GM12878 (cell line): ENCODE measurements around the gene SLC9A7. TPM values are rescaled to one million over a fixed set of nuclear protein-coding genes. Genes with fewer than 3 reads are reported as not detected.

ENCODE experiments used
- ATAC-seq: fragments of 200-7000 bp; cut with Tn5 transposase; 3 replicates; pipeline ENCODE4 v1.9.1; 2020; ENCODE audit warnings: mild to moderate bottlenecking, moderate library complexity
- BruUV-seq: library from RNA; stranded (reverse); fragments of 400-500 nt; replicated peaks from 2 replicates; lab custom pipeline; 2021; lab: Mats Ljungman, UMichigan
- CTCF ChIA-PET: fragments of 300-600 bp; sonication (Branson Sonifier 250); formaldehyde crosslinking; extraction: SDS; loops from one replicate; lab custom pipeline; 2021; ENCODE audit warnings: inconsistent platforms; lab: Yijun Ruan, JAX
- POLR2A ChIA-PET: fragments of 350-600 bp; formaldehyde crosslinking; extraction: SDS; loops from one replicate; lab custom pipeline; 2021; ENCODE audit warnings: inconsistent platforms; lab: Charles Lee
- RAD21 ChIA-PET: fragments of 300-600 bp; sonication (Branson Sonifier 250); formaldehyde crosslinking; loops from one replicate; lab custom pipeline; 2023; ENCODE audit warnings: antibody characterized with exemption; ENCODE audit not compliant: unreplicated experiment; lab: Charles Lee
- SMC1A ChIA-PET: fragments of 300-600 bp; sonication (Branson Sonifier 250); formaldehyde crosslinking; loops from one replicate; lab custom pipeline; 2023; ENCODE audit not compliant: unreplicated experiment, uncharacterized antibody; lab: Charles Lee
- DNase-seq: peaks from one replicate; pipeline ENCODE4 v3.0.0-alpha.2; 2011; ENCODE audit warnings: low read depth, low spot score
- FAIRE-seq: peaks from 3 replicates; lab custom pipeline; 2011; peaks lifted over from hg19 to GRCh38; lab: Jason Lieb, UNC
- H2AFZ ChIP-seq: 2 replicates; pipeline ENCODE4 v1.6.0; 2011; ENCODE audit warnings: low read depth, low read length, control low read depth; ENCODE audit not compliant: control insufficient read depth
- H3K27ac ChIP-seq: 2 replicates; pipeline ENCODE4 v1.5.1; 2011; ENCODE audit warnings: control low read depth; ENCODE audit not compliant: control insufficient read depth, insufficient read depth
- H3K27me3 ChIP-seq, 2 experiments: replicated peaks in 1 of 2; 2 replicates each; pipeline versions ENCODE4 v1.6.0 to v1.6.1; 2011; ENCODE audit warnings: low read length in 1 of 2; ENCODE audit not compliant: control insufficient read depth in 2 of 2, insufficient read depth in 2 of 2
- H3K36me3 ChIP-seq, 2 experiments: 2 replicates each; pipeline ENCODE4 v1.5.1; 2011; ENCODE audit warnings: low read length in 1 of 2; ENCODE audit not compliant: control insufficient read depth in 2 of 2, insufficient read depth in 2 of 2
- H3K4me1 ChIP-seq: 2 replicates; pipeline ENCODE4 v1.6.1; 2011; ENCODE audit warnings: mild to moderate bottlenecking, low read length, moderate library complexity, mixed read lengths; ENCODE audit not compliant: control insufficient read depth, insufficient read depth
- H3K4me2 ChIP-seq: 2 replicates; pipeline ENCODE4 v1.6.0; 2011; ENCODE audit warnings: control low read depth; ENCODE audit not compliant: control insufficient read depth, insufficient read depth
- H3K4me3 ChIP-seq: fragments of 200-600 bp; sonication (generic); 2 replicates; pipeline ENCODE4 v1.5.1; 2016
- H3K79me2 ChIP-seq: 2 replicates; pipeline ENCODE4 v1.6.0; 2011; ENCODE audit warnings: low read length; ENCODE audit not compliant: control insufficient read depth, insufficient read depth
- H3K9ac ChIP-seq: 2 replicates; pipeline ENCODE4 v1.8.0; 2011; ENCODE audit warnings: low read length, control low read depth, mixed read lengths; ENCODE audit not compliant: control insufficient read depth, insufficient read depth
- H3K9me3 ChIP-seq: replicated peaks from 3 replicates; pipeline ENCODE4 v1.5.1; 2011; ENCODE audit warnings: mild to moderate bottlenecking, low read length; ENCODE audit not compliant: control insufficient read depth, insufficient read depth
- H4K20me1 ChIP-seq: 2 replicates; pipeline ENCODE4 v1.6.0; 2011; ENCODE audit not compliant: control insufficient read depth, insufficient read depth
- ATF3 ChIP-seq: IDR thresholded peaks from 2 replicates; pipeline ENCODE4 v1.6.1; 2011; ENCODE audit warnings: low read depth, mild to moderate bottlenecking, low read length, moderate library complexity, borderline replicate concordance; ENCODE audit errors: extremely low read depth
- BHLHE40 ChIP-seq, 2 experiments: fragments of 450-650 bp in 1 of 2; IDR thresholded peaks; 2 replicates each; pipeline ENCODE4 v1.6.1; 2011 to 2017; ENCODE audit warnings: low read depth in 2 of 2, borderline replicate concordance in 1 of 2, improper control_type of control experiment in 1 of 2, low read length in 1 of 2, mild to moderate bottlenecking in 1 of 2
- BRCA1 ChIP-seq: IDR thresholded peaks from 2 replicates; pipeline ENCODE4 v1.6.1; 2011; ENCODE audit warnings: low read depth, low read length, improper control_type of control experiment
- E4F1 ChIP-seq: fragments of 450-650 bp; IDR thresholded peaks from 2 replicates; pipeline ENCODE4 v1.6.1; 2018; ENCODE audit warnings: borderline replicate concordance, mild to moderate bottlenecking; ENCODE audit not compliant: partially characterized antibody
- EZH2 ChIP-seq: IDR thresholded peaks from 2 replicates; pipeline ENCODE4 v1.6.1; 2012; ENCODE audit warnings: low read depth, mild to moderate bottlenecking, control low read depth, inconsistent platforms, low read length, borderline replicate concordance; ENCODE audit not compliant: control insufficient read depth
- KDM1A ChIP-seq: fragments of 200-600 bp; sonication (generic); IDR thresholded peaks from 2 replicates; pipeline ENCODE4 v1.6.1; 2016; ENCODE audit warnings: borderline replicate concordance
- MAX ChIP-seq: IDR thresholded peaks from 2 replicates; pipeline ENCODE4 v1.6.1; 2012; ENCODE audit warnings: low read depth, low read length, improper control_type of control experiment
- MYB ChIP-seq: fragments of 150-350 bp; IDR thresholded peaks from 2 replicates; pipeline ENCODE4 v1.6.1; 2014; ENCODE audit warnings: mild to moderate bottlenecking, low read depth, low read length, borderline replicate concordance
- PRDM15 ChIP-seq: fragments of 450-650 bp; formaldehyde crosslinking; IDR thresholded peaks from 2 replicates; pipeline ENCODE4 v1.4.0; 2020; ENCODE audit warnings: mild to moderate bottlenecking, moderate library complexity
- REST ChIP-seq: IDR thresholded peaks from 2 replicates; pipeline ENCODE4 v1.6.1; 2012; ENCODE audit warnings: mild to moderate bottlenecking, low read depth, low read length
- TAF1 ChIP-seq: IDR thresholded peaks from 2 replicates; pipeline ENCODE4 v1.6.1; 2011; ENCODE audit warnings: mild to moderate bottlenecking, low read depth, low read length, borderline replicate concordance
- WGBS: methylation state at CpG from one replicate; pipeline ENCODE4 v1.1.6; 2016; ENCODE audit warnings: low lambda C conversion rate; ENCODE audit not compliant: insufficient replicate concordance, insufficient coverage; ENCODE audit errors: missing lambda C conversion rate; 5-methylcytosine and 5-hydroxymethylcytosine counted together
- in situ Hi-C: fragments of 300-500 bp; cut with MboI; formaldehyde crosslinking; loops from 9 replicates; pipeline ENCODE4 v1.14.3; 2018; ENCODE audit warnings: mixed read lengths
- intact Hi-C: fragments of 100-400 bp; cut with micrococcal nuclease; formaldehyde crosslinking; loops from one replicate; pipeline ENCODE4 v1.14.2; 2022; ENCODE audit not compliant: unreplicated experiment
- polyA plus RNA-seq, 11 experiments: library from polyadenylated mRNA; depleted of rRNA in 4 of 11; unstranded in 6 of 11; stranded (reverse) in 5 of 11; fragments of >200 nt; fragmentation: Nextera tagmentation in 4 of 11; fragmentation: Illumina TruSeq in 1 of 11; extraction: Ambion mirVana in 4 of 11; extraction: Trizol in 1 of 11; gene quantifications; 1 replicate in 1 of 11; 2 replicates in 10 of 11; pipeline versions ENCODE4 v1.2.1 to v1.2.3, GENCODE V29; 2011 to 2016; ENCODE audit warnings: inconsistent platforms in 2 of 11, missing spikeins in 2 of 11, low read depth in 1 of 11
- total RNA-seq, 4 experiments: library from RNA; depleted of rRNA in 3 of 4; stranded (reverse); fragments of >200 nt in 3 of 4; fragmentation: Illumina TruSeq in 1 of 4; extraction: Trizol in 1 of 4; gene quantifications; 2 replicates each; pipeline versions ENCODE4 v1.2.1 to v1.2.3, GENCODE V29; 2013 to 2021

SLC9A7 gene
- total and polyA plus RNA-seq, 10 of the 15 experiments (the other 5 are each of a cell fraction or from before 2014, with no cell fraction given), result 5.0 to 62.8 (median 30.5) TPM

- H3K27ac ChIP-seq, result peak overlapping the region; percentile 85
- H3K36me3 ChIP-seq, result no peaks in the 10 kb centered on the region; a peak in 2 of 4 replicates
- ChIA-PET POLR2A (interaction anchor here (0.8 kb wide), 1 partner anchor 65 kb away, joined by 3 read pairs; no protein-coding TSS in a partner anchor), RAD21 (interaction anchor here (3.0 kb wide), 1 partner anchor 54 kb away, joined by 15 read pairs; no protein-coding TSS in a partner anchor), SMC1A (no interaction called here), CTCF (interaction anchor here (1.4 kb wide), 1 partner anchor 65 kb away, joined by 4 read pairs; no protein-coding TSS in a partner anchor)
- no peaks in the 10 kb centered on the region for H3K79me2 ChIP-seq
- 0% methylated on average over 4 of the region's 4 CpGs for WGBS
- H2AFZ ChIP-seq, result no peak overlapping the region
- intact Hi-C loops, result no loop called here
- no peak for DNase-seq
- in situ Hi-C loops, result no loop called here
- no peak for ATAC-seq
- H3K4me2 ChIP-seq, result no peak overlapping the region
- peaks cover 33% of the 10 kb centered on the region for H3K4me1 ChIP-seq
- H3K9ac ChIP-seq, result no peak overlapping the region
- no peaks in the 10 kb centered on the region for H4K20me1 ChIP-seq
- FAIRE-seq, result no peak
- no TSS peak for BruUV-seq
- no peaks in the 10 kb centered on the region for H3K9me3 ChIP-seq
- 0 out of 2 replicates have a peak overlapping the region, but pooled peaks have one; percentile 25 for H3K4me3 ChIP-seq
- no peaks in the 10 kb centered on the region for H3K27me3 ChIP-seq
- no peak for TF ChIP-seq BRCA1
- TF ChIP-seq REST, result no peak
- no peak for TF ChIP-seq EZH2
- no peak for TF ChIP-seq TAF1
- TF ChIP-seq KDM1A, result no peak
- no peak for TF ChIP-seq E4F1
- no peak for TF ChIP-seq MYB
- TF ChIP-seq ATF3, result no peak
- TF ChIP-seq BHLHE40 (IDR thresholded peaks at IDR 0.05; ENCODE audit: borderline replicate concordance in 1 of 2, low read depth in 2 of 2, low read length in 1 of 2), result no peak
- no peak for TF ChIP-seq MAX
- TF ChIP-seq PRDM15 (CRISPR knock-in tag), result no peak
Observed at GRCh38 chrX:46627062-46627461, 131.9 kb downstream of the SLC9A7 start.
